Activated gamma-delta T cell (primary cell): Measurements from ENCODE around the gene ERC2.

ENCODE experiments used
- DNase-seq: peaks from one replicate; lab custom pipeline; 2025; lab: John Stamatoyannopoulos, UW

Gene ERC2

GRCh38 chr3:56424885-56425284, 43.4 kb downstream of the ERC2 start:
- DNase-seq: no peak

GRCh38 chr3:56424336-56424735, 43.9 kb downstream of the ERC2 start:
- no peak for DNase-seq

GRCh38 chr3:56423661-56424099, 44.6 kb downstream of the ERC2 start:
- DNase-seq: no peak

- DNase-seq: no peak
These were observed 46.0 kb downstream of the ERC2 start for GRCh38 chr3:56422316-56422715.

GRCh38 chr3:56421205-56421604, 47.1 kb downstream of the ERC2 start:
- no peak for DNase-seq

- no peak for DNase-seq
These were observed 52.6 kb downstream of the ERC2 start for GRCh38 chr3:56415652-56416051.

- no peak for DNase-seq
These were observed 54.4 kb downstream of the ERC2 start for GRCh38 chr3:56413911-56414310.

- DNase-seq: no peak
These were observed 57.1 kb downstream of the ERC2 start for GRCh38 chr3:56411166-56411565.

GRCh38 chr3:56410576-56410975, 57.7 kb downstream of the ERC2 start:
- DNase-seq: no peak

- DNase-seq: no peak
These were observed 58.5 kb downstream of the ERC2 start for GRCh38 chr3:56409790-56410189.

- no peak for DNase-seq
These were observed 59.5 kb downstream of the ERC2 start for GRCh38 chr3:56408761-56409196.

- DNase-seq: no peak
These were observed 61.3 kb downstream of the ERC2 start for GRCh38 chr3:56406826-56407515.

GRCh38 chr3:56404884-56405283, 63.4 kb downstream of the ERC2 start:
- DNase-seq: no peak

GRCh38 chr3:56398659-56399058, 69.6 kb downstream of the ERC2 start:
- DNase-seq: no peak

GRCh38 chr3:56397798-56398197, 70.5 kb downstream of the ERC2 start:
- DNase-seq: no peak

- no peak for DNase-seq
These were observed 79.0 kb downstream of the ERC2 start for GRCh38 chr3:56389183-56389830.

GRCh38 chr3:56383092-56383491, 85.2 kb downstream of the ERC2 start:
- DNase-seq: no peak

- no peak for DNase-seq
These were observed 88.5 kb downstream of the ERC2 start for GRCh38 chr3:56379723-56380287.

- DNase-seq: no peak
These were observed 92.6 kb downstream of the ERC2 start for GRCh38 chr3:56375654-56376053.

- DNase-seq: no peak
These were observed 94.9 kb downstream of the ERC2 start for GRCh38 chr3:56373386-56373785.

GRCh38 chr3:56370991-56371775, 97.1 kb downstream of the ERC2 start:
- DNase-seq: no peak

- DNase-seq: no peak
These were observed 98.4 kb downstream of the ERC2 start for GRCh38 chr3:56369914-56370313.

GRCh38 chr3:56368846-56369245, 99.4 kb downstream of the ERC2 start:
- no peak for DNase-seq
